HFFc6 (cell line): ENCODE results near the gene KRT1. TPM values are rescaled to one million over a fixed set of nuclear protein-coding genes. Genes with fewer than 3 reads are reported as not detected.

ENCODE experiments used
- DNase-seq: peaks from one replicate; pipeline ENCODE4 v3.0.0-alpha.2; 2018
- H3K27ac Mint-ChIP-seq: 2 replicates; pipeline ENCODE4 v1.8.0; 2020; ENCODE audit warnings: mild to moderate bottlenecking, mixed read lengths
- H3K27me3 Mint-ChIP-seq: 2 replicates; pipeline ENCODE4 v1.8.0; 2021; ENCODE audit warnings: mild to moderate bottlenecking, moderate library complexity, mixed read lengths; ENCODE audit not compliant: insufficient read depth
- H3K36me3 Mint-ChIP-seq: 2 replicates; pipeline ENCODE4 v1.8.0; 2021; ENCODE audit warnings: low read depth, mixed read lengths
- H3K4me1 Mint-ChIP-seq: 2 replicates; pipeline ENCODE4 v1.8.0; 2020; ENCODE audit warnings: low read depth, mixed read lengths
- H3K4me3 Mint-ChIP-seq: 2 replicates; pipeline ENCODE4 v1.8.0; 2020; ENCODE audit warnings: mild to moderate bottlenecking, moderate library complexity, mixed read lengths
- H3K9me3 Mint-ChIP-seq: 2 replicates; pipeline ENCODE4 v1.8.0; 2020; ENCODE audit warnings: mild to moderate bottlenecking, mixed read lengths
- total RNA-seq, 6 experiments: library from RNA; stranded (reverse); fragmentation: NEBNext Ultra II Directional; extraction: Animal tissue kit (Norgen Biotek cat#: 25700); gene quantifications; 2 replicates in 1 of 6; 3 replicates in 5 of 6; pipeline ENCODE4 v1.2.3, GENCODE V29; 2021
- TF ChIP-seq, protein P1 (sequence below): fragments of 200-600 bp; sonication (generic); IDR thresholded peaks from 2 replicates; pipeline ENCODE4 v1.5.0; 2021; ENCODE audit warnings: antibody characterized with exemption, mild to moderate bottlenecking

KRT1 gene
- total RNA-seq, 6 experiments from 2014 or later: not detected

DNA sequence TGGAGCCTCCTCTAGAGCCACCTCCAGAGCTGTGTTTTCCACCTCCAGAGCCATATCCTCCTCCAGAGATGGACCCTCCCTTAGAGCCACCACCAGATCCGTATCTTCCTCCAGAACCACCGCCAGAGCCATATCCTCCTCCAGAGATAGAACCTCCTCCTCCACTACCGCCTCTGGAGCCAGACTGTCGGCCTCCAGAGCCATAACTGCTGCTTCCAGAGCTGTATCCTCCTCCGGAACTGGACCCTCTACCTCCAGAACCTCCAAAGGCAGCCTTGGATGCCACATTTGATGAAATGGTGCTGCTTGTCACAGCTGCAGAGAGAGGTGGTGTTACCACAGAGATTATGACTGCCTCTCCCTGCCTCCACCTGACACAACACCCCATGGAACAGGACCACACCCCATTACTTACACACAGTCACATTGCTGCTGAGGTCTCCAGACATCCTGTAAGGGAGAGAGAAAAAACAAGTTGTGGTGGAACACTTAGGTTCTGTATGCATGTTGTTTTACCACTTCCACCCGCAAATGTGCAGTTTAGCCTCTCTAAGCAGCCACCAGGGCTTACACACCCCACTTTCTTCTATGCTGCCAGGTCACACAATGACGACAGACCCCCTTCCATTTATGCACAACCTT, 35.0 kb downstream of the KRT1 start:
- H3K27ac Mint-ChIP-seq: no peak overlapping the region
- no peaks in the 10 kb centered on the region for H3K9me3 Mint-ChIP-seq
- no peak overlapping the region for H3K4me3 Mint-ChIP-seq
- no peaks in the 10 kb centered on the region for H3K4me1 Mint-ChIP-seq
- H3K27me3 Mint-ChIP-seq: peaks cover 54% of the 10 kb centered on the region
- TF ChIP-seq, protein P1, sequence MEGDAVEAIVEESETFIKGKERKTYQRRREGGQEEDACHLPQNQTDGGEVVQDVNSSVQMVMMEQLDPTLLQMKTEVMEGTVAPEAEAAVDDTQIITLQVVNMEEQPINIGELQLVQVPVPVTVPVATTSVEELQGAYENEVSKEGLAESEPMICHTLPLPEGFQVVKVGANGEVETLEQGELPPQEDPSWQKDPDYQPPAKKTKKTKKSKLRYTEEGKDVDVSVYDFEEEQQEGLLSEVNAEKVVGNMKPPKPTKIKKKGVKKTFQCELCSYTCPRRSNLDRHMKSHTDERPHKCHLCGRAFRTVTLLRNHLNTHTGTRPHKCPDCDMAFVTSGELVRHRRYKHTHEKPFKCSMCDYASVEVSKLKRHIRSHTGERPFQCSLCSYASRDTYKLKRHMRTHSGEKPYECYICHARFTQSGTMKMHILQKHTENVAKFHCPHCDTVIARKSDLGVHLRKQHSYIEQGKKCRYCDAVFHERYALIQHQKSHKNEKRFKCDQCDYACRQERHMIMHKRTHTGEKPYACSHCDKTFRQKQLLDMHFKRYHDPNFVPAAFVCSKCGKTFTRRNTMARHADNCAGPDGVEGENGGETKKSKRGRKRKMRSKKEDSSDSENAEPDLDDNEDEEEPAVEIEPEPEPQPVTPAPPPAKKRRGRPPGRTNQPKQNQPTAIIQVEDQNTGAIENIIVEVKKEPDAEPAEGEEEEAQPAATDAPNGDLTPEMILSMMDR: no peak
- no peak for DNase-seq
- H3K36me3 Mint-ChIP-seq: no peaks in the 10 kb centered on the region

DNA sequence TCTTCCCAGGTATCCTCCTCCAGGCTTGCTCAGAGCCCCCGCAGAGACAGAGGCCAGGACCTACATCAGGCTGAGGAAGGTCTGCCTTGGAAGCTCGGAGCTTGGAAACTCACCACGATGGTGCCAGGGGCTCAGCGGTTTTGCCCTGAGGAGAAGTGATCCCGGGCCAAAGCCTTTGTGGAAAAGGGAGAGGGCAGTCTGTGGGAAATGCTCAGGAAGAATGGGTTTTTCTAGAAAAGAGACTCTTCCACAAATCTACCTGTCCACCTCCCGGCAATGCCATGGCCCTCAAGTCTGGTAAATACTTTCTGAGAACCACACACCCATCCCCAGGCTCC, 36.2 kb downstream of the KRT1 start:
- Mint-ChIP-seq H3K27me3 (peaks cover 42% of the 10 kb centered on the region), H3K36me3 (no peaks in the 10 kb centered on the region), H3K9me3 (no peaks in the 10 kb centered on the region), H3K27ac (no peak overlapping the region), H3K4me3 (no peak overlapping the region), H3K4me1 (no peaks in the 10 kb centered on the region)
- TF ChIP-seq, protein P1: no peak
- DNase-seq: no peak

DNA sequence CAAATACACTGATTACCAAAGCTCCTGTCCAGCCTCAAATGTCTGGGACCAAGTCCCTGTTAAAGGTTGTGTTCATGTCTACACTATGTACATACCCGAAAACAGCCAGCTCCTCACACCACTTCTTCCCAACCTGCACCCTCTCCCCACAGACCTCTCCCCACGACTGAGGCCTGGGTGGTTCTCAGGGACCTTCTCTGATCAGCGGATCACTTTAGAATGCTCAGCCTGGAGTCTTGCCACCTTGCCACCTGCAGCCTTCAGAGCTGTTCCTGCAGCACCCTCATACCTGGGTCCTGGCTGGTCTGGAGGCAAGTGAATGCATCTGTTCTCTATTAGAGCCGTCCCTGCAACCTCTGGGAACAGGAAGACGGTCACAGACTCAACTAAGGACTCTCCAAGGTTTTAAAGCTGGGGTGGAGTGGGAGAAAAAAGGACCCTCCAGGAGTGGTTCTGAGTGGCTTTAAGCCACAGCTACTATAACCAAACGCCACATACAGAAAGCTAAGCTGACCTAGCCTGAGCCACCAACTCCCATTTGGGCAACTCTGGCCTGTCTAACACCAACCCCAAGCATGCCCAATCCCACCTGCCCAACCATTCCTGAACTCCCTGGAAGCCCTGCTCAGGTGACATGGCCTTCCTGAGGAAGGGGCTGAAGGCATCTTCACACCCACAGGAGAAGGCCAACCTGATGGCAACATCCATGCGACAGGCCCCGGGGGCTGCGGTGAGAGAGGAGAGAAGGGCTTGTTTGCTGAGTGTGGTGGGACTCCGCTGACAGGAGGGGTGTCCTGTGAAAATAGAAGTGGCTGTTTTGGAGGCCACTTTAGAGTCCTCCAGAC, 36.8 kb downstream of the KRT1 start:
- no peak overlapping the region for H3K4me3 Mint-ChIP-seq
- no peak overlapping the region for H3K27ac Mint-ChIP-seq
- no peaks in the 10 kb centered on the region for H3K4me1 Mint-ChIP-seq
- H3K36me3 Mint-ChIP-seq: no peaks in the 10 kb centered on the region
- TF ChIP-seq, protein P1: no peak
- H3K9me3 Mint-ChIP-seq: no peaks in the 10 kb centered on the region
- peaks cover 41% of the 10 kb centered on the region for H3K27me3 Mint-ChIP-seq
- DNase-seq: no peak

DNA sequence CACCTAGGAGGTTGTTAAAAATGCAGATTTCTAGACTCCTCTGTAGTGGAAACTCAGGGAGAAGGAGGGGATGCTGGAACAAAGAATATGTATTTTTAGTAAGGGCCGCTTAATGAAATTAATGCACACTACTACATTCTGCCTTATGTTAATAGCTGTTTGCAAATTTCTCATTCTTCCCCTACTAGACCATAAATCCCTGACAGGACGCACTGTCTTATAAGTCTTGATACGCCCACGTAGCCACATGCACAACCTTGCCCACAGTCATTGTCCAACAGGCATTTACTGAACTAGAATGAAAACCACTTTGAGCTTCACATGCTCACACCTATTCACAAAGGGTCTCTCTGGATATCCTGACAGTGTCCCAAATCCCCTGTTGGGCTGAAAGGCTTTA, 38.7 kb downstream of the KRT1 start:
- TF ChIP-seq, protein P1: no peak
- H3K27me3 Mint-ChIP-seq: peaks cover 43% of the 10 kb centered on the region
- H3K36me3 Mint-ChIP-seq: no peaks in the 10 kb centered on the region
- no peak overlapping the region for H3K27ac Mint-ChIP-seq
- H3K4me1 Mint-ChIP-seq: no peaks in the 10 kb centered on the region
- DNase-seq: no peak
- H3K4me3 Mint-ChIP-seq: no peak overlapping the region
- no peaks in the 10 kb centered on the region for H3K9me3 Mint-ChIP-seq

DNA sequence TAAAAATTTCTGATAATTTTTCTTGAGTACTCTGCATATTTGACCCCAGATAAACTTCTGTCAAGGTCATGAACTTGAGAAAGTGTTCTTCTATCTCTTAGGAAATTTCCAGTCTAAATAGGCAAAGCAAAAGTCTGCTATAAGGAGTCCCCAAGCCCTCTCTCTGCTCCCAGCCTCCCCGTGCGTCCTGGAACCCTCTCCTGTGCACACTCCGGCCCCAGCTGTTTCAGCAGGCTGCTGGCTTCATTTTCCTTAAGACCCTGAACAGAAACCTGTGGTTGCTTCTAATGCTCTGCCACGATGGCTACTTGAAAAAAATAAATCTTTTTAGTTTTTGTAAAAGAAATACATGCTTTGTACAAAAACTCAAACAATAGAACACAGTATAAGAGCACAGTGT, 42.9 kb downstream of the KRT1 start:
- Mint-ChIP-seq H3K27me3 (peaks cover 24% of the 10 kb centered on the region), H3K4me3 (no peak overlapping the region), H3K27ac (no peak overlapping the region), H3K4me1 (no peaks in the 10 kb centered on the region), H3K9me3 (no peaks in the 10 kb centered on the region), H3K36me3 (no peaks in the 10 kb centered on the region)
- no peak for DNase-seq
- TF ChIP-seq, protein P1: no peak
